RWPE2 (cell line): Measurements from ENCODE around the gene STK16.

Experiments used
- ATAC-seq: fragments of 200-7000 bp; cut with Tn5 transposase; 3 replicates; pipeline ENCODE4 v1.9.1; 2021; ENCODE audit warnings: low read depth
- DNase-seq: peaks from one replicate; pipeline ENCODE4 v3.0.0-alpha.2; 2020; ENCODE audit warnings: low spot score
- H3K27ac ChIP-seq: fragments of 450-650 bp; 2 replicates; pipeline ENCODE4 v1.5.1; 2017; ENCODE audit warnings: mild to moderate bottlenecking; ENCODE audit not compliant: poor library complexity, severe bottlenecking
- H3K27me3 ChIP-seq: fragments of 250-450 bp; sonication (Bioruptor Pico); 2 replicates; pipeline ENCODE4 v1.5.1; 2021; ENCODE audit warnings: mild to moderate bottlenecking, moderate library complexity; ENCODE audit not compliant: insufficient read depth, poor library complexity, severe bottlenecking
- H3K36me3 ChIP-seq: fragments of 250-450 bp; sonication (Bioruptor Pico); 2 replicates; pipeline ENCODE4 v1.5.1; 2020; ENCODE audit warnings: low read depth, mild to moderate bottlenecking, moderate library complexity
- H3K4me1 ChIP-seq: fragments of 250-450 bp; sonication (Bioruptor Pico); 2 replicates; pipeline ENCODE4 v1.5.1; 2021; ENCODE audit warnings: mild to moderate bottlenecking, moderate library complexity; ENCODE audit not compliant: insufficient read depth, poor library complexity, severe bottlenecking
- H3K4me3 ChIP-seq: fragments of 250-450 bp; sonication (Bioruptor Pico); 2 replicates; pipeline ENCODE4 v1.5.1; 2021; ENCODE audit warnings: mild to moderate bottlenecking, moderate library complexity; ENCODE audit not compliant: severe bottlenecking
- H3K9me3 ChIP-seq: fragments of 250-450 bp; sonication (Bioruptor Pico); 2 replicates; pipeline ENCODE4 v1.5.1; 2021; ENCODE audit warnings: mild to moderate bottlenecking, moderate library complexity; ENCODE audit not compliant: severe bottlenecking
- CTCF ChIP-seq: fragments of 450-650 bp; IDR thresholded peaks from one replicate; pipeline ENCODE4 v1.5.1; 2017; ENCODE audit warnings: mild to moderate bottlenecking, moderate library complexity; ENCODE audit not compliant: poor library complexity, severe bottlenecking

The STK16 gene

DNA sequence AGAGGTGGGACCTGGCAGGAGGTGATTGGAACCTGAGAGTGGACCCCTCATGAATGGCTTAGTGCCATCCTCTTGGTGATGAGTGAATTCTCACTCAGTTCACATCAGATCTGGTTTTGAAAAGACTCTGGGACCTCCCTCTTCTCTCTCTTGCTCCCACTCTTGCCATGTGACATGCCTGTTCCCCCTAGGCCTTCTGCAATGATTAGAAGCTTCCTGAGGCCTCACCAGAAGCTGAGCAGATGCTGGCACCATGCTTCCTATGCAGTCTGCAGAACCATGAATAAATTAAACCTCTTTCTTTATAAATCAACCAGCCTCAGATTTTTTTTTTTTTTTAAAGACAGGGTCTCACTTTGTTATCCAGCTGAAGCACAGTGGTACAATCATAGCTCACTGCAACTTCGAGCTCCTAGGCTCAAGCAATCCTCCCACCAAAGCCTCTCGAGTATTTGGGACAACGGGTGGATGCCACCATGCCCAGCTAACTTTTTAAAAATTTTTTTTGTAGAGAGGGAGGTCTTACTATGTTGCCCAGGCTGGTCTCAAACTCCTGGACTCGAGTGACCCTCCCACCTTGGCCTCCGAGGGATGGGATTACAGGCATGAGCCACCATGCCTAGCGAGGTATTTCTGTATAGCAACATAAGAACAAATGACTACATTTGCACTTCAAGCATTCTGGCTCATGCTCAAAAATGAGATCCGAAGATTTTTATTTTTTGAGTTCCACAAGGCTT lies 40.7 kb upstream of the STK16 start:
- no peak for TF ChIP-seq CTCF
- ATAC-seq = no peak
- peaks cover 7% of the 10 kb centered on the region for H3K4me1 ChIP-seq

DNA sequence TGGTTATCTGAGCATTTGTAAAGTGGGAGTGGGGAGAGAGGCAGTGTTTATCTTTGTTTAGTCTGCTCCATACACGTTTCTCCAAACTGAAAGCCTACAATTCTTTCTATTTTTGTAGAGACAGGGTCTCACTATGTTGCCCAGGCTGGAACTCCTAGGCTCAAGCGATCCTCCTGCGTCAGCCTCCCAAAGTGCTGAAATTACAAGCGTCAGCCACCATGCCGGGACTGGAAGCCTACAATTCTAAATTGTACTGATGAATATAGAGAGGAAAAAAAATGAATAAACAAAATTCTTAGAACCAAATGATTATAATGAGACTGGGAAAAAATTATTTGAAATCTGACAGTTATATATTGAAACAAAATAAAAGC lies 40.1 kb upstream of the STK16 start:
- no peaks in the 10 kb centered on the region for H3K27me3 ChIP-seq
- no peak overlapping the region for H3K27ac ChIP-seq
- DNase-seq = no peak
- no peaks in the 10 kb centered on the region for H3K9me3 ChIP-seq
- no peak for TF ChIP-seq CTCF
- ATAC-seq = no peak
- H3K36me3 ChIP-seq = peaks cover 8% of the 10 kb centered on the region
- no peak overlapping the region for H3K4me3 ChIP-seq
- H3K4me1 ChIP-seq = peaks cover 7% of the 10 kb centered on the region

More for the DNA sequence above, 40.7 kb upstream of the STK16 start:
- Histone ChIP-seq H3K27ac (no peak overlapping the region), H3K9me3 (no peaks in the 10 kb centered on the region), H3K27me3 (no peaks in the 10 kb centered on the region), H3K36me3 (peaks cover 8% of the 10 kb centered on the region), H3K4me3 (no peak overlapping the region)
- no peak for DNase-seq

DNA sequence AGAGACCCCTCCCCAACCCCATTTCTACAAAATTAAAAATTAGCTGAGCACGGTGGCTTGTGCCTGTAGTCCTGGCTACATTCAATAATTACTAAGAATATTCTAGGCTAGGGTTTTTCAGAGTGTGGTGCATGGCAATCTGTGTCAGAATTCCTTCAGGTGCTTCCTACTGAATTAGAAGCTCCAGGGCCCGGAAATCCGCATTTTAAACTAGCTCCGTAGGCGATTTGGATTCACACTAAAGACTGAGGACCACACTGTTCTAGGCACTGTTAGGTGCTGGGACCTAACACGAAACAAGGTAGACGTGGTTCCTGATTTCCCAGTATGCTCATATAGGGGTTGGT lies 39.3 kb upstream of the STK16 start:
- Histone ChIP-seq H3K36me3 (peaks cover 8% of the 10 kb centered on the region), H3K9me3 (no peaks in the 10 kb centered on the region), H3K27me3 (no peaks in the 10 kb centered on the region), H3K4me1 (peaks cover 7% of the 10 kb centered on the region), H3K27ac (peak overlapping the region; percentile 58), H3K4me3 (peak overlapping the region; percentile 43)
- DNase-seq = no peak
- no peak for TF ChIP-seq CTCF
- ATAC-seq = no peak

DNA sequence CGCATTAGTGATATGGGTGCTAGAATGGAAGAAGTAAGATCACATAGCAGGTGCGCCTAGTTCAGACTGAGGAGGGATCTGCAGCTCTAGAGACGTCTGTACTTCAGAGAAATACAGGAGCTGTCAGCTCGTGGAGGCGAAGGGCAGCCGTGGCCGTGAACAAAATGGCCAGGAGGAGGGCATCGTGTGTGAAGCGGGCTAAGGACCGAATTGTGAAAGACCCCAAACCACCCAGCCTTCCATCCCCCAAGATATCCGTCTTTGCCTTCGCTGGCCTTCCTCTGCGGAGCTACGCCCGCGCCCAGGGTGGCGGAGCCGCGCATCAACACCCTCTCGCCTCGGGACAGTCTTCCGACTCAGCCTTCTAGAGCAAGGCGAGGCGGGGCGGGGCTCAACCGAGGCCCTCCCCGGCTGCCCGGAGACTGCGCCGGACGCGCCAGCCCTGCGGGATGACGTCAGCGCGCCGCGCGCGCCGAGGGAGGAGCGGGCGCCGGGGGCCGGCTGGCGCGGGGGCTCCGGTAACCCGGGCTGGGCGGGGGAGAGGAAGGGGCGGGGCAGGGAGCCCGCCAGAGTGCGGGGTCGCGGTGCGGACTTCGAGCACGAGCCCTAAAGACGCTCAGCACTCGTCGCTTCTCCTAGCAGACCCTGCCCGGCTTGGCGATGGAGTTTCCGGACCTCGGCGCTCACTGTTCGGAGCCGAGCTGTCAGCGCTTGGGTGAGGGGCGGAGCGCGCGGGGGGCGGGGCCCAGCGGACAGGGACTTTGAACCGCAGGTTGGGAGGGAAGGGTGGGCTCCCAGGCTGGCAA lies 38.7 kb upstream of the STK16 start, which contains the start of gene ZFAND2B:
TSS of gene ZFAND2B (plus strand) at position 455 of the 806 bp plus-strand sequence. CDS start at position 661, 206 bp downstream.
- Histone ChIP-seq H3K4me3 (peak within 1 kb of the TSS; percentile 43), H3K27ac (peak within 1 kb of the TSS; percentile 58), H3K36me3 (peaks cover 8% of the 10 kb centered on the region), H3K9me3 (no peaks in the 10 kb centered on the region), H3K4me1 (peaks cover 7% of the 10 kb centered on the region), H3K27me3 (no peaks in the 10 kb centered on the region)
- ATAC-seq = peak; percentile 96
- no peak for TF ChIP-seq CTCF
- peak; percentile 92 for DNase-seq
